Tibial nerve (tissue), 4 donors: Measurements from ENCODE around the gene CTNNA2.

ENCODE experiments used
- EP300 ChIP-seq, 2 donors: sonication (generic); formaldehyde crosslinking; IDR thresholded peaks; one replicate each; pipeline ENCODE4 v1.6.1; 2017; ENCODE audit warnings: antibody characterized with exemption in 2 of 2, mild to moderate bottlenecking in 1 of 2
- POLR2A ChIP-seq, 2 donors: fragments of 450-650 bp; IDR thresholded peaks; one replicate each; pipeline ENCODE4 v1.6.1; 2017; ENCODE audit warnings: antibody characterized with exemption in 2 of 2, mild to moderate bottlenecking in 2 of 2, moderate library complexity in 2 of 2
- TF ChIP-seq, protein P1 (sequence below), 5 experiments: fragments of 200-600 bp in 3 of 5; fragments of 450-650 bp in 2 of 5; sonication (generic) in 3 of 5; IDR thresholded peaks; one replicate each; pipeline ENCODE4 v1.5.1; 2016 to 2019; ENCODE audit warnings: antibody characterized with exemption in 5 of 5, mild to moderate bottlenecking in 3 of 5, moderate library complexity in 2 of 5

DNA sequence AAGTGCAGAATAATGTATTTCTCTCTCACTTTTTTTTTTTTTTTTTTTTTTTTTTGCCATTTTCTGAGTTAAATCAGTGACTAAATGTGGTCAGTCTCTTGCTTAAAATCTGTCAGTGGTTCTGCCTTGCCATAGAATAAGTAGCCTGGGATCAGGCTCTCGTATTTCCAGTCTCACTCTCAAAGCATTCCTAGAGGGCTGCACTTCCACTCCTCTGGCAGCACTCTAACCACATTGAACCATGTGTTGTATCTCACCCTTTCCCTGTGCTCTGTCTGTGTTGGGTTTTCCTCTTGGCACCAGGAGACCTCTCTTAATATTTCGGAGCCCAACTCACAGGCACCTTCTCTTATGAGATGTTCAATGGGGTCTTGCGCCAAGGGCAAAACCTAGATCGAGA is 304.4 kb downstream of the CTNNA2 start:
- TF ChIP-seq POLR2A (IDR thresholded peaks at IDR 0.05) (no peak), EP300 (IDR thresholded peaks at IDR 0.05) (no peak)
- TF ChIP-seq, protein P1, sequence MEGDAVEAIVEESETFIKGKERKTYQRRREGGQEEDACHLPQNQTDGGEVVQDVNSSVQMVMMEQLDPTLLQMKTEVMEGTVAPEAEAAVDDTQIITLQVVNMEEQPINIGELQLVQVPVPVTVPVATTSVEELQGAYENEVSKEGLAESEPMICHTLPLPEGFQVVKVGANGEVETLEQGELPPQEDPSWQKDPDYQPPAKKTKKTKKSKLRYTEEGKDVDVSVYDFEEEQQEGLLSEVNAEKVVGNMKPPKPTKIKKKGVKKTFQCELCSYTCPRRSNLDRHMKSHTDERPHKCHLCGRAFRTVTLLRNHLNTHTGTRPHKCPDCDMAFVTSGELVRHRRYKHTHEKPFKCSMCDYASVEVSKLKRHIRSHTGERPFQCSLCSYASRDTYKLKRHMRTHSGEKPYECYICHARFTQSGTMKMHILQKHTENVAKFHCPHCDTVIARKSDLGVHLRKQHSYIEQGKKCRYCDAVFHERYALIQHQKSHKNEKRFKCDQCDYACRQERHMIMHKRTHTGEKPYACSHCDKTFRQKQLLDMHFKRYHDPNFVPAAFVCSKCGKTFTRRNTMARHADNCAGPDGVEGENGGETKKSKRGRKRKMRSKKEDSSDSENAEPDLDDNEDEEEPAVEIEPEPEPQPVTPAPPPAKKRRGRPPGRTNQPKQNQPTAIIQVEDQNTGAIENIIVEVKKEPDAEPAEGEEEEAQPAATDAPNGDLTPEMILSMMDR (IDR thresholded peaks at IDR 0.05), result no peak
